Skin epidermis (tissue), 12 donors: ENCODE data around the gene KCNG2.
A peak's percentile ranks its signal among the peaks of the same experiment; 100 is the strongest.

Source experiments
- H3K27ac ChIP-seq, 21 experiments: fragments of 200-600 bp; sonication (generic) in 11 of 21; one replicate each; pipeline ENCODE4 v1.5.0; 2020; ENCODE audit warnings: mild to moderate bottlenecking in 3 of 21, inconsistent platforms in 2 of 21, moderate library complexity in 2 of 21
- H3K4me3 ChIP-seq, 7 experiments: fragments of 200-600 bp; sonication (generic) in 2 of 7; one replicate each; pipeline ENCODE4 v1.5.0; 2020; ENCODE audit warnings: inconsistent platforms in 2 of 7, mild to moderate bottlenecking in 2 of 7, moderate library complexity in 1 of 7

The KCNG2 gene

GRCh38 chr18:79795446-79795845 is 2.3 kb upstream of the KCNG2 start:
- Histone ChIP-seq H3K27ac (no peak overlapping the region), H3K4me3 (no peak overlapping the region)

DNA sequence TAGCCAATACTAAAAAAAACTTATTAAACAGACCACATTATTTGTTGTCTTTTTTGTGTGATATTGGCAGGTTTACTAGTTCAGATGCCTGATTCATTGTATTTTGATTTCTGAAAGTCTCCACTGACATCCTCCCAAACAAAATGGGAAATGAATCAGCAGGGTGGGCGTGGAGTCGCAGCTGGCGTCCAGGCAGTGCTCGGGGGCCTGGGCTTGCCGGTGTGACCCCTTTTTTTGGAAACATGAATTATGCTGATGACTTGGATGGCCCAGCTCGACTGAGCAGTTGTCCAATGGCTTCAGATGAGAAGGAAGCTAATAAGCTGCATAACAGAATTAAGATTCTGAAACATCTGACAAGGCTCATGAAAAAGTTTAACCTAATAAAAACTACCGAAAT is 1.7 kb upstream of the KCNG2 start:
- Histone ChIP-seq H3K27ac (no peak overlapping the region), H3K4me3 (no peak overlapping the region)

GRCh38 chr18:79796531-79797405 is 970 bp upstream of the KCNG2 start:
- Histone ChIP-seq H3K4me3 (no peak overlapping the region), H3K27ac (no peak overlapping the region)

DNA sequence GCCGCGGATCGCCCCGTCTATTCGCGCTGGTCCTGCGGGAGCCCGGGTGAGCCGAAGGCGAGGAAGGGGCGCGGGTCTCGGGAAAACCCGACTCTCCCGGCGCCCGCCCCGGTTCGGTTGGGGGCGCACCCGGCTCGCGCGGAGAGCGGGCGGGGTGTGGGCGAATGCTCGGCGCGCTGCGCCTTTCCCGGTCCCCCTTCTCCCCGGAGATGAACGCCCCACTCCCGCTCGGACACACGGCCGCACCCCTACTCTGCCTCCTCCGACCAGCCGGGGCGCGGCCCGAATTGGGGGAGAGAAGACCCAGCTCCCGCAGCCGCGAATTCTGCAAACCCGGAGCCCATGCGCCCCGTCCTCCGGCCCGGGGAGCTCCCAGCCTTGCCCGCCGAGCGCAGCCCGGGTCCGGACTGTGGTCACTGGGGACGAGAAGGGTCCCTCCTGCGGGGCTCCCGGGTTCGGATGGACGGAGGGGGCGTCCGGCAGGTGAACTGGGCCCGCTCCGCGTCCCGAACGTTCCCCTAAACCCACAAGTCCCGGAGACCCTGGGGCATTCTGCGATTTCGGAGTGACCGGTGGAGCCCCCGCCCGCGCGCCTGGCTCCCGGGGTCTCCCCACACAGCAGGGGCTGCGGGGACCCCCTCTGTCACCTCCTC is 734 bp downstream of the KCNG2 start:
- peak overlapping the region in 5 of 7 experiments; percentile 21 to 41 (median 24) for H3K4me3 ChIP-seq
- H3K27ac ChIP-seq, result no peak overlapping the region

- Histone ChIP-seq H3K27ac (no peak overlapping the region), H3K4me3 (peak overlapping the region in 3 of 7 experiments; percentile 21 to 30 (median 24))
Measured at GRCh38 chr18:79798999-79799370, 1.2 kb downstream of the KCNG2 start.

DNA sequence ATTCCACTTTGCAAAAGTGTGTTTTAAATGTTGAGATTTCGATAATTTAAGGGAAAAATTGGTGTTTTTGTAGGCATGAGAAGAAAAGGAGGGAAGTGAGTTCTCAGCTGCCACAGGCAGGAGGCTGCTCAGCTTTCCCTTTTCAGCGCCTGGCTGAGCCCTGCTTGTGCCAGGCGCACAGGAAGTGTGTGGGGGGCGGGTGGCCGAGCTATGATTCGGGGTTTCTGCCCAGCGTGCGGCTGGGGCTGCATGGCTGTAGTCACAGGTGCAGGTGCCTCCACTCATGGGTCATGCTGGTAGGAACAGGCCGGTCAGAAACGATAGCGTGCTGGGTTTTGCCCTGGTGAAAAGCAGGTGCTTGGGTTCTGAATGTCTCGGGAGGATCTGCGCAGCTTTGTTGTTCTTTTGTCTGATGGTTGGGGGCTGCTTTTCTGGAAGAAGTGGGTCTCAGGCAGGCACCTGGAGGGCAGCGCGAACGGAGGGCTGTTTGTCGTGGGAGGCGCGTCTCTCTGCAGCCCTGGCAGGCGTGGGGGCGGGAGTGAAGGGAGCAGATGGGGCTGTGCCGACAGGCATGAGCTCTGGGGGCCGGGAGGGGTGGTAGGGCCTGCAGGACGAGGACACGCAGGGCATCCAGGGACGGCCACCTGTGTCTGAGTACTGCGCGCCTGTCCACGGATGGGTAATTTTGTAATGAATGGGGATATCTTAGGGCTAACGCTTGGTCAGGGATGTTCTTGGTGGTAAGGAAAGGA is 2.1 kb downstream of the KCNG2 start:
- H3K4me3 ChIP-seq, result no peak overlapping the region
- no peak overlapping the region for H3K27ac ChIP-seq

GRCh38 chr18:79800371-79801180 is 2.8 kb downstream of the KCNG2 start:
- no peak overlapping the region for H3K4me3 ChIP-seq

GRCh38 chr18:79801217-79801616 is 3.5 kb downstream of the KCNG2 start:
- Histone ChIP-seq H3K27ac (no peak overlapping the region), H3K4me3 (no peak overlapping the region)

More at GRCh38 chr18:79800371-79801180, 2.8 kb downstream of the KCNG2 start:
- H3K27ac ChIP-seq, result no peak overlapping the region

DNA sequence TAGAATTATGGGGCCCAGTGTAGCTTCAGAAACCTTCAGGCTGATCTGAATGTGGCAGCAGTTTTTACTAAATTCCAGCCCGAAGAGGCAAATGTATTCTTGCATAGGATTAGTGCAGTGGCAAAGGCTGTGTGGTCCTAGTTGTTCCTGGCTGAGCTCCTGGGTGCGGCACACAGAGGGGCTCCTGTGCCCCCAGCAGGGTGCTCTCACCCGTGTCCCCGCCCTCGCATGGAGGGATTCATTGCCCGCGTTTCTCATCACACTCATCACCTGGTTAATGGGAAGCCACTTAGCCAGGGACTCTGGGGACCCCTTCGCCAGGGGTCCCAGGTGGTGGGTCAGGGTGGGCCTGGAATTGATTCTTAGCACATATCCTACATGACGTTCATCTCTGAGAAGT is 3.9 kb downstream of the KCNG2 start:
- H3K27ac ChIP-seq, result no peak overlapping the region

GRCh38 chr18:79802298-79802697 is 4.6 kb downstream of the KCNG2 start:
- Histone ChIP-seq H3K4me3 (no peak overlapping the region), H3K27ac (no peak overlapping the region)

More for the DNA sequence above, 3.9 kb downstream of the KCNG2 start:
- no peak overlapping the region for H3K4me3 ChIP-seq

GRCh38 chr18:79803611-79804051 is 5.9 kb downstream of the KCNG2 start:
- H3K4me3 ChIP-seq, result no peak overlapping the region
- H3K27ac ChIP-seq, result no peak overlapping the region

DNA sequence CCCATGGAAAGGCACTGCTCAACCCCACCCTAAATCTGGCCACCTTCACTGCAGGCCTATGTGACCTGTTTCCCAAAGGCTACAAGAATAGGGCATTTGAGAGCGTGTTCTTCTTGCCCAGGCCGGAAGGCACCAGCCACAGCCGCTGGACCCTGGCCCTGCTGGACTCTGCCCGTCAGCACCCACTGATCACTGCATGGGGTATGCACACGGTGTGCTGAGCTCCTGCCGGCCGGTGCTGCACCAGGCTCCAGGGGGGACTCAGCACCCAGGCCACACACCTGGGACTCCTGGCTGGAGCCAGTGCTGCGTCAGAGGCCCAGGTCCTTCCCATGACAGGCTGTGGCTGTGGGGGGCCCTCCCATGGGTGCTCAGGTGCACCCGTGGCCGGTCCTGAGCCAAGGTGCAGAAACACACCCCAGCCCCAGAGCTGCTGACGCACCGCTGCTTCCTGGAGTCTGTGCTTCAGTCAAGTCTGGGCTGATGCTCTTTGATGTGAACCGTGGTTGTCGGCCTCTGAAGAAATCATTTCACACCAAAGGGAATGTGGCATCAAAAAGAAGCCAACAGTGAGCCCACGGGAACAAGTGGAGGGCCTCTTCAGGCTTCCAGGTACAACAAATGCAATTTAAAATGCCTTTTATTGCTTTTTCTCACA is 6.5 kb downstream of the KCNG2 start:
- no peak overlapping the region for H3K4me3 ChIP-seq
- H3K27ac ChIP-seq, result no peak overlapping the region

- no peak overlapping the region for H3K27ac ChIP-seq
Measured at GRCh38 chr18:79805211-79805887, 7.6 kb downstream of the KCNG2 start.

GRCh38 chr18:79805926-79806487 is 8.3 kb downstream of the KCNG2 start:
- H3K4me3 ChIP-seq, result no peak overlapping the region
- H3K27ac ChIP-seq, result no peak overlapping the region

More at GRCh38 chr18:79805211-79805887, 7.6 kb downstream of the KCNG2 start:
- H3K4me3 ChIP-seq, result no peak overlapping the region

GRCh38 chr18:79806976-79807841 is 9.5 kb downstream of the KCNG2 start:
- no peak overlapping the region for H3K4me3 ChIP-seq

GRCh38 chr18:79809482-79810192 is 11.9 kb downstream of the KCNG2 start:
- H3K27ac ChIP-seq, result no peak overlapping the region
- H3K4me3 ChIP-seq, result no peak overlapping the region

More at GRCh38 chr18:79806976-79807841, 9.5 kb downstream of the KCNG2 start:
- H3K27ac ChIP-seq, result no peak overlapping the region

DNA sequence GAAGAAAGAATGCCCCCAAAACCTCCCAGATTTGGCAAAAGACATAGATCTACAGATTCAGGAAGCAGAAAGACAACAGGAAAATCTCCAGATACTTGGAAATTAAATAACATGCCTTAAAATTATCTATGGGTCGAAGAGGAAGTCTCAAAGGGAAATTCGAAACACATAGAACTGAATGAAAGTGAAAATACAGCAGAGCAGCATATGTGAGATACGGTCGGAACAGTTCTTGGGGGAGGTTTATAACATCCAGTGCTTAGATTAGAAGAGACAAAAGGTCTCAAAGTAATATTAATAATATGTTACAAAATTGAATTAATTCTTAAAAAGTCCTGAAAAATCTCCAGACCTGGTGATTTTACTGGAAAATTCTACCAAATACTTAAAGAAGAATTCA is 14.3 kb downstream of the KCNG2 start:
- Histone ChIP-seq H3K4me3 (no peak overlapping the region), H3K27ac (no peak overlapping the region)
